GM12801 (cell line): ENCODE data around the gene SGPL1.

ENCODE experiments used
- CTCF ChIP-seq: IDR thresholded peaks from one replicate; pipeline ENCODE4 v1.5.1; 2011; ENCODE audit warnings: control low read depth; ENCODE audit not compliant: insufficient read length; ENCODE audit errors: extremely low read depth

The SGPL1 gene

GRCh38 chr10:70917635-70918034 lies 101.9 kb downstream of the SGPL1 start:
- no peak for TF ChIP-seq CTCF

GRCh38 chr10:70918851-70919530 lies 103.2 kb downstream of the SGPL1 start:
- no peak for TF ChIP-seq CTCF

GRCh38 chr10:70920519-70920918 lies 104.8 kb downstream of the SGPL1 start:
- TF ChIP-seq CTCF, result no peak

- TF ChIP-seq CTCF, result no peak
Measured at GRCh38 chr10:70921285-70921684, 105.5 kb downstream of the SGPL1 start.

- TF ChIP-seq CTCF, result no peak
Measured at GRCh38 chr10:70923696-70924095, 107.9 kb downstream of the SGPL1 start.

- TF ChIP-seq CTCF, result no peak
Measured at GRCh38 chr10:70925377-70926225, 109.9 kb downstream of the SGPL1 start.

- TF ChIP-seq CTCF, result no peak
Measured at GRCh38 chr10:70926226-70927000, 110.7 kb downstream of the SGPL1 start.
